Astrocyte (in vitro differentiated cells and primary cell): ENCODE results near the gene ITCH. TPM values are rescaled to one million over a fixed set of nuclear protein-coding genes. Genes with fewer than 3 reads are reported as not detected.

Source experiments
- DNase-seq: peaks from one replicate; pipeline ENCODE4 v3.0.0-alpha.2; 2010; ENCODE audit warnings: low read depth
- FAIRE-seq: peaks from 2 replicates; lab custom pipeline; 2011; peaks lifted over from hg19 to GRCh38; lab: Jason Lieb, UNC
- H2AFZ ChIP-seq: 2 replicates; pipeline ENCODE4 v1.6.0; 2012; ENCODE audit warnings: low read depth, low read length, inconsistent platforms
- H3K27ac ChIP-seq: 2 replicates; pipeline ENCODE4 v1.5.1; 2011; ENCODE audit warnings: low read depth, low read length, inconsistent platforms
- H3K27me3 ChIP-seq: 2 replicates; pipeline ENCODE4 v1.6.0; 2011; ENCODE audit warnings: low read length, inconsistent platforms; ENCODE audit not compliant: insufficient read depth
- H3K36me3 ChIP-seq: 2 replicates; pipeline ENCODE4 v1.5.1; 2011; ENCODE audit warnings: low read length, inconsistent platforms; ENCODE audit not compliant: insufficient read depth
- H3K4me1 ChIP-seq: 2 replicates; pipeline ENCODE4 v1.5.1; 2011; ENCODE audit warnings: low read length, inconsistent platforms; ENCODE audit not compliant: insufficient read depth
- H3K4me2 ChIP-seq: 2 replicates; pipeline ENCODE4 v1.6.0; 2012; ENCODE audit warnings: low read length, inconsistent platforms
- H3K4me3 ChIP-seq: 2 replicates; pipeline ENCODE4 v1.5.1; 2011; ENCODE audit warnings: low read depth, mild to moderate bottlenecking, low read length, inconsistent platforms; ENCODE audit not compliant: insufficient read depth
- H3K79me2 ChIP-seq: 2 replicates; pipeline ENCODE4 v1.6.0; 2012; ENCODE audit warnings: mild to moderate bottlenecking, low read length, inconsistent platforms; ENCODE audit not compliant: insufficient read depth
- H3K9ac ChIP-seq: 2 replicates; pipeline ENCODE4 v1.6.0; 2012; ENCODE audit warnings: mild to moderate bottlenecking, low read length, inconsistent platforms
- H3K9me3 ChIP-seq: 2 replicates; pipeline ENCODE4 v1.5.1; 2012; ENCODE audit warnings: low read depth, mild to moderate bottlenecking, low read length, inconsistent platforms; ENCODE audit not compliant: insufficient read depth
- H4K20me1 ChIP-seq: 2 replicates; pipeline ENCODE4 v1.6.0; 2012; ENCODE audit warnings: low read length, inconsistent platforms; ENCODE audit not compliant: insufficient read depth
- H3K27ac Mint-ChIP-seq: one replicate; pipeline ENCODE4 v1.8.0; 2021; ENCODE audit warnings: mild to moderate bottlenecking, mixed read lengths; ENCODE audit not compliant: unreplicated experiment
- H3K27me3 Mint-ChIP-seq: one replicate; pipeline ENCODE4 v1.8.0; 2021; ENCODE audit warnings: low read depth, mixed read lengths; ENCODE audit not compliant: unreplicated experiment
- H3K36me3 Mint-ChIP-seq: one replicate; pipeline ENCODE4 v1.8.0; 2021; ENCODE audit warnings: low read depth, mixed read lengths; ENCODE audit not compliant: unreplicated experiment
- H3K4me1 Mint-ChIP-seq: one replicate; pipeline ENCODE4 v1.8.0; 2021; ENCODE audit warnings: low read depth, mixed read lengths; ENCODE audit not compliant: unreplicated experiment
- H3K4me3 Mint-ChIP-seq: one replicate; pipeline ENCODE4 v1.8.0; 2021; ENCODE audit warnings: mild to moderate bottlenecking, moderate library complexity, mixed read lengths; ENCODE audit not compliant: unreplicated experiment
- H3K9me3 Mint-ChIP-seq: one replicate; pipeline ENCODE4 v1.8.0; 2021; ENCODE audit warnings: mild to moderate bottlenecking, mixed read lengths; ENCODE audit not compliant: unreplicated experiment
- EZH2 ChIP-seq: IDR thresholded peaks from 2 replicates; pipeline ENCODE4 v1.6.1; 2012; ENCODE audit warnings: mild to moderate bottlenecking, low read length, inconsistent platforms; ENCODE audit not compliant: insufficient read depth
- total RNA-seq: library from RNA; stranded (reverse); gene quantifications from 2 replicates; pipeline ENCODE4 v1.2.1, GENCODE V29; 2021
- TF ChIP-seq, protein P1 (sequence below): IDR thresholded peaks from 2 replicates; pipeline ENCODE4 v1.5.1; 2011; ENCODE audit warnings: low read depth, mild to moderate bottlenecking, inconsistent platforms, low read length, moderate library complexity; ENCODE audit not compliant: insufficient read depth

ITCH gene
- total RNA-seq, 1 donor from 2014 or later = 79.0 TPM

DNA sequence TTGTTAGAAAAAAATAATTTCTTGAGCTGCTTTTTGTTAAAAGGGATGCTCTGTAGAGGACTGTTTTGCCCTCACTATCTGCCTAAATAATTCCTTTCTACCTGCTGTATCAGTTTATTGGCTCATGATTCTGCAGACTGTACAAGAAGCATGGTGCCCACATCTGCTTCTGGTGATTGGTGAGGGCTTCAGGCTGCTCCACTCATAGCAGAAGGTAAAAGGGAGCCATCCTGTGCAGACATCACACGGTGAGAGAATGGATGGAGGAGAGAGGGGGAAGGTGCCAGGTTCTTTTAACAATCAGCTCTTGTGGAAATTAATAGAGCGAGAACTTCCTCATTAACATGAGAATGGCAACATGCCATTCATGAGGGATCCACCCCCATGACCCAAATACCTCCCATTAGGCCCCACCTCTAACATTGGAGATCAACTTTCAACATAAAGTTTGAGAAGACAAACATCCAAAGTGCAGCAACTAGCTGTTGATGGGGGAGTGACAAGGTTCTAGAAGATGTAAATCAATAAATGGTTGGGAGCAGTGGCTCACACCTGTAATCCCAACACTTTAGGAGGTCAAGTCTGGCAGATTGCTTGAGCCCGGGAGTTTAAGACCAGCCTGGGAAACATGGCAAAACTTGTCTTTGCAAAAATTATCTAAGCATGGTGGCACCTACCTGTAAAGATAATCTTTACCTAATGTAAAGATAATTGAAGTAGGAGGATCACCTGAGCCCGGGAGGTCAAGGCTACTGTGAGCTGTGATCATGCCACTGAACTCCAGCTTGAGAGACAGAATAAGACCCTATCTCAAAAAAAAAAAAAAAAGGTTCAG is 44.2 kb upstream of the ITCH start:
- Histone ChIP-seq H3K4me3 (no peak overlapping the region), H3K36me3 (no peaks in the 10 kb centered on the region), H3K9ac (no peak overlapping the region), H3K4me1 (peaks cover 9% of the 10 kb centered on the region), H3K4me2 (no peak overlapping the region), H3K27me3 (no peaks in the 10 kb centered on the region), H3K27ac (no peak overlapping the region), H2AFZ (no peak overlapping the region), H3K9me3 (no peaks in the 10 kb centered on the region), H4K20me1 (no peaks in the 10 kb centered on the region), H3K79me2 (no peaks in the 10 kb centered on the region)
- no peak for TF ChIP-seq EZH2
- TF ChIP-seq, protein P1, sequence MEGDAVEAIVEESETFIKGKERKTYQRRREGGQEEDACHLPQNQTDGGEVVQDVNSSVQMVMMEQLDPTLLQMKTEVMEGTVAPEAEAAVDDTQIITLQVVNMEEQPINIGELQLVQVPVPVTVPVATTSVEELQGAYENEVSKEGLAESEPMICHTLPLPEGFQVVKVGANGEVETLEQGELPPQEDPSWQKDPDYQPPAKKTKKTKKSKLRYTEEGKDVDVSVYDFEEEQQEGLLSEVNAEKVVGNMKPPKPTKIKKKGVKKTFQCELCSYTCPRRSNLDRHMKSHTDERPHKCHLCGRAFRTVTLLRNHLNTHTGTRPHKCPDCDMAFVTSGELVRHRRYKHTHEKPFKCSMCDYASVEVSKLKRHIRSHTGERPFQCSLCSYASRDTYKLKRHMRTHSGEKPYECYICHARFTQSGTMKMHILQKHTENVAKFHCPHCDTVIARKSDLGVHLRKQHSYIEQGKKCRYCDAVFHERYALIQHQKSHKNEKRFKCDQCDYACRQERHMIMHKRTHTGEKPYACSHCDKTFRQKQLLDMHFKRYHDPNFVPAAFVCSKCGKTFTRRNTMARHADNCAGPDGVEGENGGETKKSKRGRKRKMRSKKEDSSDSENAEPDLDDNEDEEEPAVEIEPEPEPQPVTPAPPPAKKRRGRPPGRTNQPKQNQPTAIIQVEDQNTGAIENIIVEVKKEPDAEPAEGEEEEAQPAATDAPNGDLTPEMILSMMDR = no peak
- H3K4me3 Mint-ChIP-seq = no peak overlapping the region
- no peaks in the 10 kb centered on the region for H3K27me3 Mint-ChIP-seq
- no peak for DNase-seq
- no peak for FAIRE-seq
- H3K4me1 Mint-ChIP-seq = peaks cover 5% of the 10 kb centered on the region
- no peaks in the 10 kb centered on the region for H3K9me3 Mint-ChIP-seq
- no peak overlapping the region for H3K27ac Mint-ChIP-seq
- no peaks in the 10 kb centered on the region for H3K36me3 Mint-ChIP-seq

DNA sequence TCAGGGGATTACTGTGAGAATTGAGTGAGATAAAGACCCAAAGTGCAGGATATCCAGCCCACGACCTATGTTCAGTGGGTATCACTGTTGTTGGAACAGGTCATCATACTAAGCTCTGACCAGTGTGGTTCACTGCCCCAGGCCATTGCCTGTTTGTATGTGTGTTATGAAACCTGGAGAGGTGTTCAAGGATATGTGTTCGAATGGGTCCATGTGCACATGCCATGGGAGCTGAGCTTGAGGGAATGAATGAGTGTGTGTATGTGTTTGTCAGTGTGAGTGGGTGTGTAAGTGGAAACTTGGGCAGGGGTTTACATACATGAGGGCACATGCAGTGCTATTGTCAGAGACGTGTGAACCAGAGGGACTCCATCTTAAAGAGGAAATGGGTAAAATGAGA is 42.2 kb upstream of the ITCH start:
- Mint-ChIP-seq H3K27ac (no peak overlapping the region), H3K4me1 (peaks cover 4% of the 10 kb centered on the region), H3K9me3 (no peaks in the 10 kb centered on the region), H3K27me3 (no peaks in the 10 kb centered on the region), H3K4me3 (no peak overlapping the region), H3K36me3 (no peaks in the 10 kb centered on the region)
- Histone ChIP-seq H2AFZ (no peak overlapping the region), H3K4me1 (no peaks in the 10 kb centered on the region), H3K36me3 (no peaks in the 10 kb centered on the region), H3K27me3 (no peaks in the 10 kb centered on the region), H3K27ac (no peak overlapping the region), H3K4me2 (no peak overlapping the region), H3K4me3 (no peak overlapping the region), H3K9ac (no peak overlapping the region), H3K9me3 (no peaks in the 10 kb centered on the region), H3K79me2 (no peaks in the 10 kb centered on the region), H4K20me1 (no peaks in the 10 kb centered on the region)
- TF ChIP-seq EZH2 = no peak
- TF ChIP-seq, protein P1 = no peak
- no peak for FAIRE-seq
- no peak for DNase-seq
